T-helper 9 cell (primary cell): Measurements from ENCODE around the gene TLR9.

Experiments
- DNase-seq: peaks from one replicate; pipeline ENCODE4 v3.0.0-alpha.2; 2020

The TLR9 gene

DNA sequence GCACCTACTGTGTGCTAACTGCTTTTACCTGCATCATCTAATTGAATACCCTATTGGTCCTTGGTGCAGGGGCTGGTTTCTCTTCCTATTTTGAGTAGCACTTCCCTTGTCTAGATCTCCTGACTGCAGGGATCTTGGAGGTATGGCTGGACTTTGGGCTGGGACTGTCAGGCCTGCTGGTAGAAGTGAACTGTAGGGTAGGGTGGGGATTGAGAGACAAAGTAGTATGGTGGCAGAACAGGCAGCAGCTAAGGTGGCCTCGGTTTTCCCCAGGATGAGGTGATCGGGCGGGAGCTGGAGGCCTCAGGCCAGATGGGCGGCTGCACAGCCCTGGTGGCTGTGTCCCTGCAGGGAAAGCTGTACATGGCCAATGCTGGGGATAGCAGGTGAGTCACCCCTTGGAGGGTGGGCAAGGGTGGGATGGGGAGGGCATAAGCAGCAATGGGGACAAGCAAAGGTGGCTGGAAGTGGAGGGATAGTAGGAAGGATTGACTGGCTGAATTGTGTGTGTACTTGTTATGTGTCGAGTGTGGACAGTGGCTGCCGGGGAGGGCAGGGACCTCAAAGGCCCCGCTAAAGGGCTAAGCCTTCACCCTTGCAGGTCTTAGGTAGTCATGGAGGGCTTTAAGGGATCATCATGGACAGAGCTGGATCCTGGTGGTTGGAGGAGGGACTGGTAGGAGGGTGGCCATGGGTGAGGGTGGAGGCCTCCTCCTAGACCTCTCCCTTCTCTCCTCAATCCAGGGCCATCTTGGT is 22.1 kb upstream of the TLR9 start:
- no peak for DNase-seq

DNA sequence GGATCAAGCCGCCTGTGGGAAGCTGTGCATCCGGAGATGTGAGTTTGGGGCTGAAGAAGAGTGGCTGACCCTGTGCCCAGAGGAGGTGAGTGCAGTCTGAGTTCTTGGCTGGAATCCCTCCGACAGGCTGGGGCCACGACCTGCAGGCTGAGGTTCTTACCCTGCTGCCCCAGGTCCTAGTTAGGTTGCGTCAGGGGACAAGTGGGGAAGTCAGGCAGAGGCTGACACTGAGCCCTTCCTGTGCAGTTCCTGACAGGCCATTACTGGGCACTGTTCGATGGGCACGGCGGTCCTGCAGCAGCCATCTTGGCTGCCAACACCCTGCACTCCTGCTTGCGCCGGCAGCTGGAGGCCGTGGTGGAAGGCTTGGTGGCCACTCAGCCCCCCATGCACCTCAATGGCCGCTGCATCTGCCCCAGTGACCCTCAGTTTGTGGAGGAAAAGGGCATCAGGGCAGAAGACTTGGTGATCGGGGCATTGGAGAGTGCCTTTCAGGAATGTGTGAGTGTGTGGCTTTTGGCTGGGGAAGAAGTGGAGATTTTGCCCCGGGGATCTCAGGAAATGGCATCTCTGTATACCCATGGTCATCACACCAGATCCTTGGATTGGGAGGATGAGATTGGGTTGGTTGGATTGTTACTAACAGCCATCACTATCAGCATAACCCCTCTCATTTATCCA is 21.4 kb upstream of the TLR9 start:
- DNase-seq, result no peak

DNA sequence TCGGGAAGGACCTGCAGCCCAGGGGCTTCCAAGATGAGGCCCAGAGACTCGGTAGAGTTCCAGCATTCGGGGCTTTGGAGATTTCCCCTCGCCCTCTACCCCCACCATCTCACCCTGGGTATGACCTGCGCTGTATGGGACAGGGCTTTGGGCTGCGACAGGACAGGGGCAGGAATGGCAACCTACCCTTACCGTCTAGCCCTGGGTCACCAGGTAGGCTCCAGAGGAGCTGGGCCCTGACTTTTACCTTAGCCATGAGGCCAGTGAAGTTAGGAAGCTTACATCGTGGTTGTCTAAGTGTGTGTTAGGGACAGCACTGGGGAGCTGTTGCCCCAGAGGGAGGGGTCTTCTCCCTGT is 20.8 kb upstream of the TLR9 start:
- DNase-seq, result no peak

DNA sequence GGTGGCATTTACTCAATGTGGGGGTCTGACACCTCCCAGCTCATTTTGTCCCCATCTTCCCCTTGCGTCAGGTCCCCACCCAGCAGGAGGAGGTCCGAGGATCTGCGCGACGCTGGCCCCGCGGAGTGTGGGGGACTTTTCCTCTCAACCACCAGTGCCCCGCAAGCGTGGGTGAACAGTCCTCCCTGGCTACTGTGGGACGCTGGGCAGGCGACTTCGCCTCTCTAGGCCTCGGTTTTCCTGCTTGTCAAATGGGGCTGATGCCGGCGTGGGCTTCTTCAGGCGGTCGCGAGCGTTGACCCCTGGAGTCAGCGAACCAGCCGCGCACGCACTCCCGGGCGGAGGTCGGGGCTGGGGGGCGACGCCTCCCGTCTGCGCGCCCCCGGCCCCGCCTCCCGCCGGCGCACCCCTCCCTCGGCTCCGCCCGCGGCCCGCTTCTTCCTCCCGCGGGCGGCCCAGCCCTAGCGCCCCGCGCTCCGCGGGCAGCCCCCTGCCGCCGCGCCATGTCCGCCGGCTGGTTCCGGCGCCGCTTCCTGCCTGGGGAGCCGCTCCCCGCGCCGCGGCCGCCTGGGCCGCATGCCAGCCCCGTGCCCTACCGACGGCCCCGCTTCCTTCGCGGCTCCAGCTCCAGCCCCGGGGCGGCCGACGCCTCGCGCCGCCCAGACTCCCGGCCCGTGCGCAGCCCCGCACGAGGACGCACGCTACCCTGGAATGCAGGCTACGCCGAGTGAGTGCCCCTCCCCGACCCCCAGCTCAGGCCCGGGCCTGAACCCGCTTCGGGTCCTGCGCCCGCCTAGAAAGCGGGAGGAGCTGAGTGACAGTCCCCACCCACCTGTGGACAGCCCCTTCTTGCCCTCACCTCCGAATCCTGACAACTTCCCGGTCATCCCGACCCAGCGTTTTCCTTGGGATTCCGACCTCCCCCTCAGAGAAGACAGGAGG is 20.1 kb upstream of the TLR9 start, which contains the start of gene PPM1M:
Gene PPM1M (plus strand): TSS at position 438 of the 942 bp plus-strand sequence. CDS start 66 bp downstream, at position 504.
- peak; percentile 63 for DNase-seq

DNA sequence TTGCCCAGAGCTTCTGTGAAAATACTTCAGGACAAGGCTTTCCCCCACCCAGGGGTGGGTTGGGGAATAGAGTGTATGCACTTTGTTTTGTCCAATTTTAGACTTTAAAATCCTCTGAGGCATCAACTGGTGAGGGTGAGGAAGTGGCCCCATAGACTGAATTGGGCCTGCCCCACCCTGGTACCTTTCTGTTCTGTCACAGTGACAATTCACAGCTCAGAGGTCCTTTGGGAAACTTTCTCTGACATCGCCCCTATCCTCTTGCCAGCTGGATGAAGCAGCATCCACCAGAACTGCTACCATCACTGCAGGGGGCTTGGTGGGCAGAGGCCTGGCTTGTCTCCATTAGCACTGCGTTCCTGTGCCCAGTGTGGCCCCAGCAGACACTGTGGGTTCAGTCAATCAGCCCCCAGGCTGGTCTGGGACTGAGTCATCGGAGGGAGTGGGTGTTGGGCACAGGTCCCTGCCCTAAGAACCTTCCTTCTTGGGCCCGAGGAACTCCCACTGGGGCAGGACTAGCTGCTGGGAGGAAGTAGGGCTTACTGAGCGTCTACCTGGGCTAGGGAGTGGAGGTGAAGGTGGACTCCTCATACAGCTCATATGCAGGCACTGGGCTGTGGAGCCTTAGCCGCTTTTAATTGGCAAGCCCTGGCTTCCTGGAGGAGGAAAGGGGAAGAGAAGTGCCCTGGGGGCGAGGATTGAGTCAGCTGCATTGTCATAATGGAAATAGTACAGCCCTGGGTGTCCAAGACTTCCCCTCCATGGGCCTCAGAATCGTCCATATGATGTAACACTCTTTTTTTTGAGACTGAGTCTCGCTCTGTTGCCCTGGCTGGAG is 18.6 kb upstream of the TLR9 start:
- DNase-seq, result no peak

DNA sequence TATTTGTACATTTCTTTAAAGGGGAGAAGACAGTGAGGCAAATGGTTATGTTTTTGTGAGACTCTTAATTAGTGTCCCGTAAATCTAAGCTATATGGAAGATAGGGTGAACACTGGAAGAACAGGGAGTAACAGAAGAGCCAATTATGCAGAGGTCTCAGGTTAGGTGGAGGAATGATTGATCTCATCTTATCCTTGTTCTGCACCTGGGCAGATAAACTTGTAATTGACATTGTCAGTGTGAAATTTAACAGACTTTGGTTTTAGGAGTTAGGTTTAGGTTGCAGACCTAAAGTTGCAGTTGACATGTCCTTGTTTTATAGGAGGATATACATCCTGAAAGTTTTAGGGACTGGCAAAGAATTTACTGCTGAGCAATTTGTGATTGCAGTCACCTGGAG is 16.6 kb upstream of the TLR9 start:
- DNase-seq, result no peak

DNA sequence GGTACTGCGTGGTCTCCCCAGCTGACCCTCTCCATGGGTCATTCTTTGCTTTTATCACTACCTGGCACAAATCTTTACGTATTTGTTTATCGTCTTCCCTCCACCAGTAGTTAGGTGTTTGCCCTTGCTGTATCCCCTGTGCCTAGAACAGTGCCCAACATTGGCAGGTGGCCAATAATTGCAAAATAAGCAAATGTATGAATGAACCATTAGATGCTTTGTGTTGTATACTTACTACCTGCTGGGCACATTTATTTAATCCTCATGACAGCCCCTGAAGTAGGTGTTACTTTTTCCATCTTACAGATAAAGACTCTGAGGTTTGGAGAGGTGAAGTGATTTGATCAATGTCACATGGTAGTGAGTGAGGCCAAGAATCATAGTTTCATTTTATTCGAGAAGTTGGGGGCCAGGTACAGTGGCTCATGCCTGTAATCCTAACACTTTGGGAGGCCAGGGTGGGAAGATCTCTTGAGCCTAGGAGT is 15.5 kb upstream of the TLR9 start:
- no peak for DNase-seq

DNA sequence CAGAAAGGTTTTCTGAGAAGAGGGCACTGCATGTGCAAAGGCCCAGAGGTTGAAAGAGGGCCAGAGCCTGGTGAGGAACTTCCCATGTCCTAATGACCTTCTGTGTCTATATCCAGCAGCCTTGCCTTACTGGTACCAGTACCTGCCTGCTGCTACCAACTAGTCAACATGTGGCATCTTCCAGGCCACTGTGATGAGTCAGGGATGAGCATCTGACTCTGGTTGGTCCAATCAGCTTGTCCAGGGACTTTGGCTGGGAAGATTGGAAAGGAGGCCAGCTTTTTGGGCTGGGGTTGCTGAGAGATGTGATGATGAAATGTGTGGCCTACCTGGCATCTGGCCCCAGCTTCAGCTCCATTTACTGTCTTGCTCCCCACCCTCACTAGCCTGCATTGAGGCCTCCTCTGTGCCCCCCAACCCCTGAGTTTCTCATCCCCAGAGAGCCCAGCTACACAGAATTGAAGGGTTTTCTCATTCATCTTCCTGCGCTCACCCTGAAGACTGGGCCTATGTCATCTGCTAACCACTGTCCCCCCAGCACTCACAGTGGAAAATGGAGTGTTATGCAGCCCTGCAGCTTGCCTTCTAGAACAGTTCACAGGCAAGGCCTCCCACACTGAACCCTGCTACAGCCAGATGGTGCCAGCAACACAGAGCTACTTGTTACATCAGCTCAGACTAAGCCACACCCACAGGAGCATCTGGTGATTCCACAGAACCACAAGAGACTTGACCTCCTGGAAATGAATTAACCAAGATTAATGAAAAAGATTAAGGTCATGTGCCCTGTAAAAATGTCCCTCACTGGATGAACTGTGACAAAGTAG is 14.8 kb upstream of the TLR9 start:
- no peak for DNase-seq

DNA sequence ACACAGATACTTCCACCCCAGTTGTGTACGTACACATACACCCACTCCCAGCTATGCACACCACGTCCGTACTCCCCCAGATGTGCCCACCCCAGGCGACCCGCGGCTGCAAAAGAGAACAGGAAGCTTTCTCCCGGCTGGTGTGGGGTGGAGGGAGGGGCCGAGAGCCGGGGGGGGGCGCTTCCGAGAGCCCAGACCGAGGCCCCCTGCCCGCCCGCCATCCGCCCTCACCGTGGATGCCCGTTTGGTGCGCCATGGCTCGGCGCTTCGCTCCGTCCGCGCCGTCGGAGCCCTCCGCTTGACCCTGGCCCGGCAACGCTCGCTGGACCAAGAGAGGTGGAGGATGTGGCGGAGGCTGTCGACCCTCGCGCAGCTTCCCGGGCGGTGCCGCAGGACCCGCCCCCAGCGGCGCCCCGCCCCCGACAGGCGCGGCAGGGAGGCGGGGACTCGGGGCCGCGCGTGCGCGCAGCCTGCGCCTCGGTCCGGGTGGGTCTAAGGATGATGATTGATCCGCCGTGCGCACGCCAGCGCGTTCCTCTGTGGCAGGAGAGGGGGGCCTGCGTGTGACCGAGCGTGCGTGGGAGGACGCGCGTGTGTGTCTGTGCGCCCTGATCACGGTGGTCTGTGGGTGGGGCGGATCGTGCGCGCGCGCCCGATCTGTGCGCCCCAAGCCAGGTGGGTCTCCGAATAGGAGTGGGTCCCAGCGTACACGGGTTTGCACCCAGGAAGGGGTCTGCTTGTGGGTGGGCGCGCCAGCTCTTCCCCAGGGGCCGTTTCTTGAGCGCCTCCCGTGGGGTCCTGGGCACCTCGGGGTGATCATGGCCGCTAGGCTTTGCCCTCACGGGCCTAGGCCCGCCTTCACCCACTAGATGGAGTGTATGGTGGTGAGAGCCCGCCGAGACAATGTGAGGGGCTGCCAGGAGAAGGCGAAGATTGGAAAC is 13.6 kb upstream of the TLR9 start, which contains the start of gene TWF2:
Gene TWF2 (minus strand): TSS at position 398 of the 941 bp plus-strand sequence. CDS start 142 bp downstream, at position 256.
- peak; percentile 78 for DNase-seq

DNA sequence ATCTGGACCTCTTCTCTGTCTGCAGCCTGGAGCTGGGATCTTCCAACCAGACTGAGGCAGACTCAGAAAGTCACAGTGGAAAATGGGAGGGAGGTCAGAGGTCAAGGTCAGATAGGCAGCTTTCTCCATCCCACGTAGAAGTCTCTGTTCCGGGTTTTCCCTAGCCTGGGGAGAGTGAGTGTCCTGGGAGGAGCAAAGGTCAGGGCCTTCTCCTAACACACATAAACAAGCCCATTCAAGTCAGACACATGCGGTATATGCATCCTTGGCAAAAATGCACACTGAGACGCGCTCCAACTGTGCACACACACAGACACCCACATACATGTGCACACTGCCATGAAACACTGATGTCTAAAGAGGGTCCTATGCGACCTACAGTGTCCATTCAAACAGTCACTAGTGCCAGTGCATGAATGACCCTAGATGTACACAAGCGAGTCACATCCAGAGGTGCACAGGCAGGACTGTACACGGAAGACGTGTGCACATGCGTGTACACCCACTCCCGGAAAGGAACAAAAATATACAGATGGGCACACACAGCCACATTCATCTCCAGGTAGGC is 12.8 kb upstream of the TLR9 start:
- no peak for DNase-seq

DNA sequence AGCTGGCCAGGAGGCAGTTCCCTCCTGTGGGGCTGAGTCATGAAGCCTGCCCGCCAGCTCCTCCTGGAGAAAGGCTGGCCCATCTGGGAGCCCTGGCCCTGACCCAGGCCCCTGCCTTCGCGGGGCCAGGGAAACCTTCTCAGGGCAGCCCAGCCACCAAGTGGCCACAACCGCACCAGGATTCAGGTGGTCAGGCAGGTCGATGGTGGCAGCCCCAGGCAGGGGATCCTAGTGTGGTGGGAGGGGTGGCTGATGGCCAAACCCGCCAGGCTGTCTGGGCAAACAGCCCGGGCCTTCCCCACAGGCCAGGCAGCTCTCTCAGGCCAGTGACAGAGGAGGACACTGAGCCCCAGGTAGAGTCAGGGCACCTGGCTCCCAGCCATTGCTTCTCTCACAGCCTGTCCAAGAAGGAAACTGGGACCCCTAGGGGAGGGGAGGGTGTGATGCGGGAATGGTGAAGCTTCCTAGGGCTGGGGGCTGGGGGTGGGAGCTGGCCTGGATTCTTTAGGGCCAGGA is 12.3 kb upstream of the TLR9 start:
- no peak for DNase-seq

DNA sequence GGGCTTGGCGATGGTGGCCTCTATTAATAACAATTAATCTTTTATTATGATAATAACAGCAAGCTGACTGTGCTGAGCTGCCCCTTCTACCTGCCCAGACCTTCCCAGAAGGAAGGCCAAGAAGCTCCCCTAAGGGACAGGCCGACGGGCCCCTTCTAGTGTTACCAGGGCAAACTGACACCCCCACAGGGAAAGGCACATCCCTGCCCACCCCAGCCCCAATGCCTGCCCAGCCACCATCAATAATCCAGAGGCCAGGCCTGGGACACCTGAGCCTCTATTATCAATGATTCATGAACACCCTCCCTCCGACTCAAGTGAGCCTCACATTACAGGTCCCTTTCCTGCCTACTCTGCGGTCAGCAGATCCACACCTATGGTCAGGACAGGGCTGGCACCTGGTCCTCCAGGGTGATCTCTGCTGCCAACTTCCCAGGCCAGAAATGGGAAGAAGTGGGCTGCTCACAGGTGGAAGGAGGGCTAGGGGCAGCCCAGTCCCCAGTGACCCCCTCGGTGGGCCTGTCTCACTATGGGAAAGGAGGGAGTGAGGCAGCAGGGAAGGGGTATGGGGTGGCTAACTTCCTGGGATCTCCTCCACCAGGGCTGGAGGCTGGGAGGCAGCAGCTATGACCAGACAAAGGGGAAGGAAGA is 11.7 kb upstream of the TLR9 start:
- no peak for DNase-seq

DNA sequence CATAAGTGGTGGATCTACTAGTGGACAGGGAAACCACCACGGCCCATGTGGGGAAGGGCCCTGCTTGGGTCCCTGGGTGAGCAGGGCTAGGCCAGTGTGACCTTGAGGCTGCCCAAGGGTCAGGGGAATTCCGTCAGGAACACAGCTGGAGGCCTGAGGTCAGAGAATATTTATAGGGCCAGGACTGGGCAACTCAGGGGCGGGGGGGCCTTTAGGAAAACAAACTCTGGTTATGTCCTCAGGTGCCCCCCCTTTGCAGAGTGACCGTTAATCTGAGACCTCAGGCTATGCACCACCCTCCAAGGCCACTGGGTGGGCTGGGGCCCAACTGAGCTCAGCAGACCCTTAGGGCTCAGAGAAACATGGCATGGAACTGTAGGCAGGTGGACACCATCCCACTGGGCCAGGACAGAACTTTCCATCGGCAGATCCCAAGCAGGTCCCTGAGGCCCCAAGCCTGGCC is 11.0 kb upstream of the TLR9 start:
- no peak for DNase-seq

DNA sequence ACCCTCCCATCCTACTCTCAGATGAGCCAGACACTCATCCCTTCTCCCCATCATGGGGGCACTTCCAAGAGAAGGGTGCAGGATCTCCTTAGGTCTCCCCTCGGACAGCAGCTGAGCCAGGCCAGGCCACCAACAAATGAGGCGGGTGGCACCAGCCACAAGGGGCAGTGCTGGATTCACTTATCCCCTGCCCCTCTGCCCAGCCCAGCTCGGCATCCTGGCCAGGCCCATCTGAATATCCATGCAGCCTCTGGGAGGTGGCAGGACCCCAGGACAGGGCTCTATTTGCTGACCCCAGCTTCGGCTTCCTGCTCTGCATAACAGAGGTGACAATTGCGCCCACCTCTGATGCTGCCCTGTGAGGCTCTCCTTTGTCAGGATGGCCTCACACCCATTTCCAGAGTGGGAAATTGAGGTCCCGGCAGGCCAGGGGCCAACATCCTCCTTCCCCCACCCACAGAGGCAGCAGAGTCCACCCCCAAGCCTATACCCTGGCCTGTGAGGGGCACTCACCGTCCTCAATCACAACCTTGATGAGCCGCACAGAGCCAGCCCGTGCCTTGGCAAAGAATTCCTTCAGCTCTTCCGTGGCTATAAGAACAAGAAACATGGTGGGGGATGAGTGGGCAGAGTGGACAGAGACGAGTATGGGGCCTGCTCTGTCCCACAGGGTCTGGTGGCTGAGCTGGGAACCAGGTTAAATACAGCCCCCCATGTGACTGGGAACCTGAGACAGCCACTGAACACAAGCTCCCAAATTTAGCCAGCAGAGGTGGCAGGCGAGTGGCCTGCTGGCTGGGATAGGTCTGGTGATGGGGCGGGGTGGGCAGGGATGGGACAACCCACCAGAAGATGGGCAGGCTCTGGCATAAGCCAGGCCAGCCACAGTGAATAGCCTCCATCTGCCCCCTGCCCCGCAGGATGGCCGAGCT is 9.3 kb upstream of the TLR9 start:
- DNase-seq, result no peak

DNA sequence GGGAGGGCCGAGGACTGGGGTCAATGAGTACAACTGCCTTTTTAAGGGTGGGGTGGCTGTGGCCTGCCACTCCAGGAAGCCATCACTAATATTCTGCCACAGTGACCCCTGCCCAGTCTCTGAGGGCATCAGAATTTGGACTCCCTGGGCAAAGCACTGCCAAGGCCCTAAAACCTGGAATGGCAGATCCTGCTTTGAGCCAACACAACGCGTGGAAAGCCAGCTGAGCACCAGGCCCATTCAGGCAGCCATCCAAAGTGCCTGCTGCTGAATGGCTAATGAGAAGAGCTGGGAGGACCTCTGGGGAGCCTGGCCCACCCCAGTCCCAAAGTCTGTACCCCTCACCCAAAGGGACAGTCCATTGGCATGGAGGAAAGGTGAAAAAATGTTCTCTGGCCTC is 8.5 kb upstream of the TLR9 start:
- no peak for DNase-seq

DNA sequence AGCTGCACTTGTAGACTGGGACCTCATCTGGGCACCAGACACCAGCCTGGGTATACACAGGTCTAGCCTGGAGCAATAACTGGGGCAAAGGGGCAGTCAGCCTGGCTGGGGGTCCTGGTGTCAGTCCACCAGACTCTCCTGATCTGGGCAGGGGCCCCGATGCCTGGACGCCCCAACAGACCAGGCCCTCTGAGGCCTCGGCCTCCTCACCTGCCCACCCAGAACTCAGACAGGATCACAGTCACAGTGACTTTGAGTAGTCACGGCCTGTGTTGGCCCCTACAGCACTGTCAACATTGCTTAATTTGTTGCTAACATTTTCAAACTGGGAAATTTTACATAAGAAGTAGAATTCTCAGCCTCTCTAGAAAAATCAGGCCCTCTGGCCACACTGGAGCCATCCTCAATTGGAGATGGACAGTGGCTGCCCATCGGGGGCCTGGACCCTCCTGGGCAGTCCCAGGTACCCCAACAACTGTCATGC is 7.7 kb upstream of the TLR9 start:
- DNase-seq, result no peak
